SH-SY5Y (cell line): ENCODE results near the gene SUSD3.

ENCODE experiments used
- GATA2 ChIP-seq: IDR thresholded peaks from 2 replicates; pipeline ENCODE4 v1.6.1; 2011; ENCODE audit warnings: mild to moderate bottlenecking, low read depth, low read length
- GATA3 ChIP-seq: IDR thresholded peaks from 2 replicates; pipeline ENCODE4 v1.6.1; 2011; ENCODE audit warnings: low read depth, mild to moderate bottlenecking, low read length, moderate library complexity

SUSD3 gene

DNA sequence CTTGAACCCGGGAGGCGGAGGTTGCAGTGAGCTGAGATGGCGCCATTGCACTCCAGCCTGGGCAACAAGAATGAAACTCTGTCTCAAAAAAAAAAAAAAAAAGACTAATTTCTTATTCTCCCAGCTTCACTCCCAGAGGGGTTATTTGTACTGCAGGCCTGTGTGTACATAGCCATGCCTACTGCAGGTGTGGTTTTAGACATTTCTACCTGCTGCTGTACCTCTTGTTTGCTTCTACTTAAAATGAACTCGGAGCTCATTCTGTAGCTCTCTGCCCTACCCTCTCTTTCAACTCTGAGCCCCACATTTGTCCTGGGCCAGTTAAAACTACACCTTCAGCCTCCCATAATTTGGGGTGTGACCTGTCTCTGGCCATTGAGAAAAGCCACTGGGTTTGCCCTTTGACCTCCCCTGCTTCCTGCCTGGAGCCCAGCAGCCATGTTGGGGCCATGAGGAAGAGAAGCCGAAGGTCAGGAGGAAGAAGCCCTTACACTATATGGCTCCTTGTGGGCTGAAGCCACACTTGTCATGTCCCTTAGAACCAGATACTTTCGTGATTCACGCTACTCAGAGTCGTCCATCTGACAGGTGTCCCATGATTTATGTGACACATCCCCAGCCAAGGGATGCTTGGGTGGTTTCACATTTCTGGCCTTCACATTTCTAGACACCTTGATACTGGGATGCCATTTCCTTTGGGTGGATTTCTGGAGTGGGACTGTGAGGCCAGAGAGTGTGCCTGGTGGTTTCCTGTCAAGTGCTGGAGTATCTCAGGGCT, 28.1 kb downstream of the SUSD3 start:
- TF ChIP-seq GATA3 (no peak), GATA2 (no peak)

DNA sequence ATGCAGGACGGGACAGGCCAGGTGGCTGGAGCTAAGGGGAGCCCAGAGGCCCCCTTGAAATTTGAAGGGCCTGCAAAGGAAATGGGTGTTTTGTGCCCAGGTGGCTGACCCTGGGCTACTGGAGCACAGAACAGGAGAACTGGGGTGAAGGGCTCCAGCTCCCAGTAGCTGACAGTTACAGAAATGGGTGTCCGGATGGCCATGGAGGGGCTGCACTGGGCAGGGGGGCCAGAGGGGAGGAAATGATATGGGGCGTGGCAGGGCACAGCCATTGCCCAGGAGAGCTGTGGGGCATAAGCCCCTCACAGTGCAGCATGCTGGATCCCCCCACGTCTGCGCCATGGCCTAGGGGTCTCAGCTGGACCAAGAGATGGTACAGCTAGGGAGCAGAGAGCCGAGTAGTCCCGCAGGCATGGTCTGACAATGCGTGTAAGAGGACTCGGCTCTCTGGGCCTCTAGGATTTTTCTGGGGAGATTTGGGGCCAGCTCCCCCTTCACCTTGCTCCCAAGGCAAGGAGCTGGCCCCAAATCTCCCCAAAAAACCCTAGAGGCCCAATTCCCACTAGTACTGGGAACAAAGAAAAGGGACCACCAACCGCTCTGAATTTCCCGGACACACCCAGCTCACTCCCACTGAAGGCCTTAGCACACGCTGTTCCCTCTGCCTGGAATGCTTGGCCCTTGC, 29.6 kb downstream of the SUSD3 start:
- TF ChIP-seq GATA2 (no peak), GATA3 (no peak)

DNA sequence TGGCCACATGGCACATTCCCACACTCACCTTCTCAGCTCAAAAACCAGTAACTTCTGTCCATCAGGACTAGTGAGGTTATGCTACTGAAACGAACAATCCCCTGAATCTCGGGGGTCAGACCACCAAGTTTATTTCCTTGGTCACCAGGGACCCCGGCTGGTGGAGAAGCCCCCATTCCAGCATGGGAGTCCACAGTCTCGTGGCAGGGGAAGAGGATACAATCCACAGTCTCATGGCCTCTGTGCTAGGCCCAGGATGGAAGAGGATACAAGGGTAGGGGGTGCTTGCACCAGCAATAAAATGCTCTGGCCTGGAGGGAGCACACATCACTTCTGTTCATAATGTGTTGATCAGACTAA, 30.1 kb downstream of the SUSD3 start:
- TF ChIP-seq GATA3 (no peak), GATA2 (no peak)

DNA sequence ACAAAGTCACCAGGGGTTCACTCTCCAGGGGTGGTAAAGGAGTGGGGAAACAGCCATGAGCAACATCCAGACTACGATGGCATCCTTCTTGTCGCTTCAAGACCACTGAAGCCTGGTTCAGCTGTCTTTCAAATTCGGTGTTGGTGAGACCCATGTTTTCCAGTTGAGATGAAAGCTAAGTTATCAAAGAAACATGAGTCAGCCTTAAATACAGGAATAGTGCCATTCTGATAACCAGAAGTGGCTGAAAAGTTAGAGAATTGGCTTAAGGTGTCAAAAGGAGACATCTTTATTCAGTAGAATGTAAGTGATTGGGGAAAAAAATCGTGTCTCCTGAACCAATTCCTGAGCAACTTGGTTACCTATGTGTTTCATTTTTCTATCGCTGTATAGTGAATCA, 30.5 kb downstream of the SUSD3 start:
- TF ChIP-seq GATA2 (no peak), GATA3 (no peak)

DNA sequence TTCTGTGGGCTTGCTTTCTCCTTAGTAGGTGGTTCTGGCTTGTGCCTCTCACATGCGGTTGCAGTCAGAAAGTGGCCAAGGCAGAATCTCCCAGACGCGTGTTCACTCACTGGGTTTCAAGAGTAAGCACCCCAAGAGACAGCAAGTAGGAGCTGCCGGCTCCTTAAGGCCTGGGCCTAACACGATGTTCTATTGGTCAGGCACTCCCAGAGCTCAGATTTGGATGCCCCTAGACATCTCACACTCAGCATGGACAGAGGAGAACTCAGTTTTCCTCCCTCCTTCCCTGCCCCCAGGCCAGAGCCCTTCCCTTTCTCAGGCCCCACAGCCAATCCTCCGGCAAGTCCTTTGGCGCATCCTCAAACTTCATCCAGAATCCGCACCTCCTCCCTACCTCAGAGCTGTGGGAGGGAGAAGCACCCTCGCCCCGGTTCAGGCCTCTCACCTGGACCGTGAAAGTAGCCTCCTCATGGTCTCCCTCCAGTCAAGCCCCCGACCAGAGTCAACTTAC, 31.0 kb downstream of the SUSD3 start:
- TF ChIP-seq GATA2 = no peak
- TF ChIP-seq GATA3 = no peak

DNA sequence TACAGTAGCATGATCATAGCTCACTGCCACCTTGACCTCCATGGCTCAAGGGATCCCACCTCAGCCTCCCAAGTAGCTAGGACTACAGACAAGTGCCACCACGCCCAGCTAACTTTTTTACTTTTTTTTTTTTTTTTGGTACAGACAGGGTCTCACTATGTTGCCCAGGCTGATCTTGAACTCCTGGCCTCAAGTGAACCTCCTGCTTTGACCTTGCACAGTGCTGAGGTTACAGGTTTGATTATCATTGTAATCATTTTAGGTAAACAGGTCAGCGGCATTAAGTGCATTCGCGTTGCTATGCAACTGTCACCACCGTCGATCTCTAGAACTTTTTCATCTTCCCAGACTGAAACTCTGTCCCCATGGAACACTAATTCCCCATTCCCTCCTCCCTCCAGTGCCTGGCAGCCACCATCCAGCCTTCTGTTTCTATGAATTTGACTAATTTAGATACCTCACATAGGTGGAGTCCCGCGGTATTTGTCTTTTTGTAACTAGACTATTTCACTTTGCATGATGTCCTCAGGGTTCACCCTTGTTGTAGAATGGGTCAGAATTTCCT, 31.7 kb downstream of the SUSD3 start:
- TF ChIP-seq GATA2 (no peak), GATA3 (no peak)

DNA sequence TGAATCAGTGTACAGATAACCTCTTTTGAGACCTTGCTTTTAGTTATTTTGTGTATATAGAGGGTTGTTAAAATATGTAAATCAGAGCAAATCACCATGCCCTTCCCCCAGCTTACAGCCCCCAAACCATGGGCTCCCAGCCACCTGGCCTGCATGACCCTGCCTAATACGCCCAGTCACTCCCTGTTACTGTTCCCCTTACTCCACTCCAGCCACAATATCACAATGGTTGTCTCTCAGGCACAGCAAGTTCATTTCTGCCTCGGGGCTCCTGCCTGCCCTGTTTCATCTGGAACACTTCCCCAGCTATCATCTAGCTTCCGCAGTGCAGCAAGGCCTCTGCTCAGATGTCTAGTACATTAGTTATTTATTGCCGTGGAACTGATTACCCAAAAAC, 32.6 kb downstream of the SUSD3 start:
- TF ChIP-seq GATA3 = no peak
- no peak for TF ChIP-seq GATA2

DNA sequence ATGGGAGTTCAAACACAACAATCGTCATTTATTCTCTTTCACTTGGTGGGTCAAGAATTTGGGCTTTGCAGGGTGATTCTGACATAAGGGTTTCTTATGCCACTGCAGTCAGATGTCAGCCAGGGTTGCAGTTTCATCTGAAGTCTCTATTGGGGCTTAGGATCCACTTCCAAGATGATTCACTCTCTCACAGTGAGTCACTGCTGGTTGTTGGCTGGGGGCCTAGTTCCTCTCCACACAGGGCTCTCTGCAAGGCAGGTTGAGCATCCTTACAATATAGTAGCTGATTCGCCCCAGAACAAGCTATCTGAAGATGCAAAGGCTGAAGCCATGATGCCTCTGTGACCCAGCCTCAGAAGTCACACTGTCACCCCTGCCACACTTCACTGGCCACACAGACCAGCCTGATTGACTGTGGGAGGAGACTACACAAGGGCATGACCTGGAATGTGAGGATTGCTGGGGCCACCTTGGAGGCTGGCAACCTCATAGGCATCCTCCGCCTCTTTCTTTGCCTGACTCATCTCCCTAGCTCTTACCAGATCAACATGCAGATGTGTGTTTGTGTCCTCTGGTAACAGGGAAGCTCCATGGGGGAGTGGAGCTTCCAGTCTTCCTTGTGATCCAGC, 33.1 kb downstream of the SUSD3 start:
- TF ChIP-seq GATA2 (no peak), GATA3 (no peak)

DNA sequence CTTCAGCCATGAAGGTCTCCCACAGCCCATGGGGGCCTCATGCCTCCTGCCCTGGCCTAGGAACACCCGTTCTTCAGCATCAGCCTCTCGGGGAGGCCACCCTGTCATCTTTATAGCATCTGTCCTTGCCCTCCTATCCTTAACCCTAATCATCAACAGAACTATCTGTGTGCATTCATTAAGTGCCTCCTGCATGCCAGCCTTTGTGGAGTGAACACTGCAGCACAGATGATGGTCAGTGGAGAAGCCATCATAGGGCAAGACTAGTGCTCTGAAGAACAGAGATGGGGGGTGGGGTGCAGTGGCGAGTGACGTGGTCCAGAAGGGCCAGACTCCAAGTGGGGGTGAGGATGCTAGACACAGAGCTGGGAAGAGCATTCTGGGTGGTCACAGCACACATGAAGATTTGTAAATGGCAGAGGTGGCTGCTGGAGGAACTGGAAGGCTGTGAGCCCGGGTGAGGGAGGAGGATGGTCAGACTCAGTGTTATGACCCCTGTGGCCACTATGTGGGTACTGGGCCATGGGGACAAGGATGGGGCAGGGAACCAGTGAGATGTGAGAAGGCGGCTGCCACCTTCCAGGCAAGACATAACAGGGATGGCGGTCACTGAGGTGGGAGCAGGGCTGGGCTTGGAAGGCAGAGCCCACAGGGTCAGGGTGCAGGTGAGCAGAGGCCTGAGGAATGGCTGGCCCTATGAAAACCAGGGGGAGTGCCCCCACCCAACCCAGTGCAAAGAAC, 33.9 kb downstream of the SUSD3 start:
- TF ChIP-seq GATA3 (no peak), GATA2 (no peak)

DNA sequence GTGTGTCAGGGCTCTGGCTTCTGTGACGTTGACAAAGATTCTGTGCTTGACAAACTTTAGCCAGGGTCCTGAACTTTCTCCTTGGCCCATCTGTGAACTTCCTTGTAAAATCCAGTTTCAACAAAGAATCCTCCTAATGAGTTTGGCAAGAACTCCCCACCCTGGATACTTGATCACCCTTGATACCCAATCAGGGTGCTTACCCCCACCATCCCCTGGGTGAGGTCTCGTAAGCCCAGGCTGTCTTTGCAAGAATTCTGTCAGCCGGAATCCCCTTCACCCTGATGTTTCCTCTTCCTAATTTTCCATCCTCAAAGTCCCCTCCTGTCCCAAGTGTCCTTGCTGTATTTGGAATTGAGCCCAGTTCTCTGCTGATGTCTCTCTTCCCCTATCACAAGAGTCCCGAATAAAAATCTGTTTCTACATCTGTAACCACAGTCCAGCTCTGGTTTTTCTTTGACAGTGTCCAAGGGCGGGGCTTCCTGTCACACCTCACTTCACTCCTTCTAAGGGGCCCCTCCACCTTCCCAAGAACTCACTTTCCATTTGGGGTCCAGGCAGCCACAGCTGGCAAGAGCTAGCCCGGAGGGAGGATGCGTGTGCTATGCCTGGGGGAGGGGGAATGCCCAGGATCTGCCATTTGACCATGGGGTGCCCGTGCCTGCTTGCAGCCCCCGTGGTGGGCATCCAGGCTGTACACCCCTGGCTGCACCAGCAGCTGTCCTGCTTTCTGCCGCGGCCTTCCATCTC, 34.8 kb downstream of the SUSD3 start:
- TF ChIP-seq GATA2 (no peak), GATA3 (no peak)

DNA sequence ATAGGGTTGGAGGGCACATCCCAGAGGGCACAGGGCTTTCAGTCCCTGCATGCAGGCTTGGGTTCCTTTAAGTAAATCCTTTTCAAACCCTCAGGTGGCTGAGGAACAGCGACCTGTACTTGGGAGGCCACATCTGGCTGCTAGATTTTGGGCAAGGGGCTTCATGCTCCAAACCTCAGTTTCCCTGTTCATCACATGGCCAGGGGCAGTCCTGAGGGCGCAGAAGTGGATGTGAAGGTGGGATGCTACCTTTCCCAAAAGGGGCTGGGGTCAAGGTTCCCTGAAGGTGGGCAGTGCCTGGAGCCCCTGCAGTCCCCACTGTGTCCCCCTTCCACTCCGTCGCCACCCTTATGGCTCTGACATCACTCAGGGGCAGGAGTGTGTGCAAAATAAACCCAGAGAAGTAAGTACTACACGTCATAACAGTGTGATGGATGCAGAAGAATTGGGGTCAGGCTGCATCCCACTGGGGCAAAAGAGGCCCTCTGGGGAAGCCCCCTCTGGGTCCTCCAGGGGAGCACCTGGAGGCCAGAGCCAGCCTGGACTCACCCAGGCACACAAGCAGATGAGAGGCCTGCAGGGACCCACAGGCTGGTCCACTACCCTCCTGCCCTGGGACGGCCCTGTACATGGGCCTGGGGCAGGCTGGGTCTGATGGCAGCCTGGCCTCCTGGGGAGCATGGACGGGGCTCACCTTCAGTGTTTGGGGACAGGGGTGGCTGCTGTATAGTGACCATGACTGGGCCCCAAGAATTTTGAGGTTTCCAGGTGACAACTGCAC, 35.6 kb downstream of the SUSD3 start:
- TF ChIP-seq GATA2 = no peak
- no peak for TF ChIP-seq GATA3

DNA sequence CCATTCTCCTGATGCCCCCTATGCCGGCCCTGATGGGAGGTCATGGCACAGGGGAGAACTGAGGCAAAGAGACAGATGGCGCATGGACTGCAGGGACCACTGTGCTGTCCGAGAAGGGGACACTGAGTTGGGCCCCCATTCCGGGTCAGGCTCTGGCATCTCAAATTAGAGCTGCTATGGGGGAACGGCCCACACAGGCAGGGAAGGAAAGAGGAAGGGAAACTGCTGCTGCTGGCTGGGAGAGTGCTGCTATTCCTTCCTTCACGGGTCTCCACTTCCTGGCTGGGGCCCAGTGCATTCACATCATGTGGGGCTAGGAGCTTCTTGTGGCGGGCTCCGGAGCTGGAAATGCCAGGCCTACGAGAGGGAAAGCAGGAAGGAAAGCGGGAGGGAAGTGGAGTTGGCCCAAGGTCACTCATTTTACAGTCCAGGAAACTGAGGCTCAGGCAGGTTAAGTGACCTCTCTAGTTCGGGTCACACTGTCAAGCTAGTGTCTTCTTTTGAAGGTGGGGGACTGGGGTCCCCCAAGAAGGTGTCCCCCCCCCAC, 36.2 kb downstream of the SUSD3 start:
- TF ChIP-seq GATA2 (no peak), GATA3 (no peak)

DNA sequence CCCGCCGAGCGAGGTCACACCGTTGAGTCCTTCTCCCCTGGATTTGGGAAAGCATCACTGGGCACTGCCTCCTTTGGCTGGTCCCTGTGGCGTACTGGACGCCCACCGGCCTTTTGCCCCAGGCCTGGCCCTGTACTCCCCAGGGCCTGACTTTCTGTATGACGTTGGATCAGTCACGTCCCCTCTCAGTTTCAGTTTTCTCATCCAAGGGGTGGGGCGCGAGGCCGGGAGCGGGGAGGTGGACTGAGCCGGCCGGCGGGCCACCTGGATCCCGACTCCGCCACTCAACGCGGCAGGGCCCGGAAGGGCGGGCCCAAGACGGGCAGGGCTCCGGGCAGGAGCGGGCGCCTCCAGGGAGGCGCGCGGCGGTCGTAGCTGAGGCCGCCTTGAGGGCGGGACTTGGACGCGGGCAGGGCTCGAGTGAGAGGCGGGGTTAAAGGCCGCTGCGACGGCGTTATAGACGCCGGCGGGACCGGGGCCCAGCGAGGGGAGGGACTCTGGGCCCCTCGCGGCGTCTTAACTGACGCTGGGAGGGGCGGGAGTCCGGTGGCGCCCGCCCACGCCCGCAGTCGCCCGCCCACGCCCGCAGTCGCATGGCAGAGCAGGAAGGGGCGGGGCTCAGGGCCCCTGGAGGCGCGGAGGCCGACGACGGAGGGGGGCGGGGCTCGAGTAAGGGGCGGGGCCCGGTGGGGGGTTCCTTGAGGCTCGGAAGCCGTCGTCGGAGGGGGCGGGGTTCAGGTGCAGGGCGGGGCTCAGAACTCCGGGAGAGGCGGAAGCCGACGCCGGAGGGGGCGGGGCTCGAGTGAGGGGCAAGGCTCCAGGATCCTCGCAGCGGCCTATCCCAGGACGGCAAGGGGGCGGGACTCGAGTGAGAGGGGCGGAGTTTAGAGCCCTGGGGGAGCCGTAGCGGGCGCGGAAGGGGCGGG, 37.0 kb downstream of the SUSD3 start:
- TF ChIP-seq GATA2 (no peak), GATA3 (no peak)
